ENCODE measurements around the gene ENTHD1.
"Not testable (repeated sequence)": the region's sequence is repeated elsewhere in the genome, so short reads cannot be mapped to it uniquely, and the experiment has no call there.

ENTHD1 gene

GRCh38 chr22:39859903-39860588, 33.5 kb downstream of the ENTHD1 start:
- Histone ChIP-seq H3K4me3 (no peak overlapping the region), H3K9ac (ENCODE audit: insufficient read length) (no peak overlapping the region), H3K36me3 (ENCODE audit: insufficient read depth, low read length) (no peaks in the 10 kb centered on the region), H3K27ac (no peak overlapping the region), H3K9me3 (ENCODE audit: low read depth, low read length) (no peaks in the 10 kb centered on the region)
- TF ChIP-seq EZH2 (IDR thresholded peaks at IDR 0.05) = no peak
- no peak for TF ChIP-seq POLR2AphosphoS5 (IDR thresholded peaks at IDR 0.05; ENCODE audit: borderline replicate concordance, low read depth, low read length)
- no peak for TF ChIP-seq FOXP2 (optimal IDR thresholded peaks at IDR 0.05; ENCODE audit: control extremely low read depth, extremely low read length, insufficient read depth)
- DNase-seq (ENCODE audit: low read depth, low spot score) = no peak

DNA sequence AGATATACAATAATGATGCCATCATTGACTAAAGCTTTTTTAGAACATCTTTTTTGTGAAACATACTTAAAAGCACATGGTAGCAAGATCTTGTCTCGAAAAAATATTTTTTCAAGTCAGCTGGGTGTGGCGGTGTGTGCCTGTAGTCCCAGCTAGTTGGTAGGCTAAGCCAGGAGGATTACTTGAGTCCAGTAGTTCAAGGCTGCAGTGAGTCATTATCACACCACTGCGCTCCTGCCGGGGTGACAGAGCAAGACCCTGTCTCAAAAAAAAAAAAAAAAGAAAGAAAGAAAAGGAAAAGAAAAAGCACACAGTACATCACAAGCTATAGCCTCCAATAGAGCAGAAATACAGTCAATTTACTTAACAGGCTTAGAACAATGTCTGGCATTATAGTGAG, 37.0 kb downstream of the ENTHD1 start:
- TF ChIP-seq FOXP2 (optimal IDR thresholded peaks at IDR 0.05; ENCODE audit: control extremely low read depth, extremely low read length, insufficient read depth) (no peak), POLR2AphosphoS5 (IDR thresholded peaks at IDR 0.05; ENCODE audit: borderline replicate concordance, low read depth, low read length) (no peak), EZH2 (IDR thresholded peaks at IDR 0.05) (no peak)
- H3K9me3 ChIP-seq (ENCODE audit: low read depth, low read length) = no peaks in the 10 kb centered on the region
- H3K27ac ChIP-seq = no peak overlapping the region
- no peak for DNase-seq (ENCODE audit: low read depth, low spot score)
- H3K36me3 ChIP-seq (ENCODE audit: insufficient read depth, low read length) = no peaks in the 10 kb centered on the region
- H3K9ac ChIP-seq (ENCODE audit: insufficient read length) = no peak overlapping the region
- H3K4me3 ChIP-seq = no peak overlapping the region

DNA sequence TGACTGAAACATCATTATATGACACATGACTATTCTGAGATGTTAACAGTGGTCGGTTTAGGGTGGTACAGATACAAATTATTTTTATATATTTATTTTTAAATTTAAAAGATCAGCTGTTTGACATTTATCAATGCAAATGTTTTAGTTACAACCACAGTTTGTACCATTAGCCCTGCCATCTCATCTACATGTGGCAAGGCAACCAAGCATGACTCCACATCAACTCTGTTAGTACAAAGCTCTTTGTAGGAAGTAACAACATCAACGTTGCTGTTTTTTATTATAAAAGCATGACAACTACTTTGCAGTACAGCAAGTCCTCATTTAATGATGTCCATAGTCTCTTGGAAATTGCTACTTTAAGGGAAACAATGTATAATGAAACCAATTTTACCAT, 40.8 kb downstream of the ENTHD1 start:
- no peak overlapping the region for H3K4me3 ChIP-seq
- no peaks in the 10 kb centered on the region for H3K36me3 ChIP-seq (ENCODE audit: insufficient read depth, low read length)
- no peak overlapping the region for H3K9ac ChIP-seq (ENCODE audit: insufficient read length)
- no peaks in the 10 kb centered on the region for H3K9me3 ChIP-seq (ENCODE audit: low read depth, low read length)
- TF ChIP-seq POLR2AphosphoS5 (IDR thresholded peaks at IDR 0.05; ENCODE audit: borderline replicate concordance, low read depth, low read length) = no peak
- TF ChIP-seq EZH2 (IDR thresholded peaks at IDR 0.05) = no peak
- TF ChIP-seq FOXP2 (optimal IDR thresholded peaks at IDR 0.05; ENCODE audit: control extremely low read depth, extremely low read length, insufficient read depth) = no peak
- no peak overlapping the region for H3K27ac ChIP-seq
- DNase-seq (ENCODE audit: low read depth, low spot score) = no peak

DNA sequence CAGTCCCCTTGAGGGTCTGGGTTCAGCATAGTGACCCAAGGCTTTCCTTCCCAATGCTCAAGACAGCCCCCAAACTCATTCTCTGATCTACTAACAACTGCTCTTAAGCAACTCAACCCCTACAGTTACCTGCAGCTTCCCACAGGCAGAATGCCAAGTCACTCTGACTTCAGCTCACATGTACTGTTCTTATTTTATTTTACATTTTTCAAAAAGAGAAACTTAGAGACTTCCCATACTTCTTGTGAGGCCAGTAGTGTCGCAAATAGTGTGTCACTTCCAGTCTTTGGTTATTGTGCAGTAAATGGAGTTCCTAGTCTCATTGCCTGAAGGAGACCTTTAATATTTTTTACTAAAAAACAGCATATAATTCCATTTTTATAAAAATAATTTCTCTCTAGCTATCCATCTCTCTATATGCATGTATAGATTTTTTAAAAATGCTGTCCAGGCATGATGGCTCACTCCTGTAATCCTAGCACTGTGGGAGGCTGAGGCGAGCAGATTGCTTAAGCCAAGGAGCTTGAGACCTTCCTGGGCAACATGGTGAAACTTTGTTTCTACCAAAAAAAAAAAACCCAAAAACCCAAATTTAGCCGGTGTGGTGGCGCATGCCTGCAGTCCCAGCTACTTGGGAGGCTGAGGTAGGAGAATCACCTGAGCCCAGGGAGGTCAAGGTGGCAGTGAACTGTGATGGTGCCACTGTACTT, 41.8 kb downstream of the ENTHD1 start:
- Histone ChIP-seq H3K9ac (ENCODE audit: insufficient read length) (no peak overlapping the region), H3K9me3 (ENCODE audit: low read depth, low read length) (no peaks in the 10 kb centered on the region), H3K36me3 (ENCODE audit: insufficient read depth, low read length) (no peaks in the 10 kb centered on the region), H3K27ac (no peak overlapping the region), H3K4me3 (no peak overlapping the region)
- no peak for TF ChIP-seq EZH2 (IDR thresholded peaks at IDR 0.05)
- TF ChIP-seq POLR2AphosphoS5 (IDR thresholded peaks at IDR 0.05; ENCODE audit: borderline replicate concordance, low read depth, low read length) = no peak
- DNase-seq (ENCODE audit: low read depth, low spot score) = no peak

DNA sequence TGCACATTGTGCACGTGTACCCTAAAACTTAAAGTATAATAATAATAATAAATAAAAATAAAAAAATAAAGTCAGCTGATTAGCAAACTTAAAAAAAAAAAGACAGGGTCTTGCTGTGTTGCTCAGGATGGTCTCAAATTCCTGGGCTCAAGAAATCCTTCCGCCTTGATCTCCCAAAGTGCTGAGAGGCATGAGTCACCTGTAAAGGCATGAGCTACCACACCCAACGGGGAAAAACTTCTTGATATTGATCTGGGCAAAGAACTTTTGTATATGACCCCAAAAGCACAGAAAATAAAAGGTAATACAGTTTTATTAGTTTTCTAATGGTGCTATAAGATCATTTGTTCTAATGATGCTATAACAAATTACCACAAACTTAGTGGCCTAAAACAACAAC, 46.1 kb downstream of the ENTHD1 start:
- H3K27ac ChIP-seq = no peak overlapping the region
- TF ChIP-seq EZH2 (IDR thresholded peaks at IDR 0.05) = no peak
- no peak for TF ChIP-seq POLR2AphosphoS5 (IDR thresholded peaks at IDR 0.05; ENCODE audit: borderline replicate concordance, low read depth, low read length)
- no peak for TF ChIP-seq FOXP2 (optimal IDR thresholded peaks at IDR 0.05; ENCODE audit: control extremely low read depth, extremely low read length, insufficient read depth)
- DNase-seq (ENCODE audit: low read depth, low spot score) = no peak
- H3K9ac ChIP-seq (ENCODE audit: insufficient read length) = no peak overlapping the region
- no peaks in the 10 kb centered on the region for H3K36me3 ChIP-seq (ENCODE audit: insufficient read depth, low read length)
- no peak overlapping the region for H3K4me3 ChIP-seq
- H3K9me3 ChIP-seq (ENCODE audit: low read depth, low read length) = no peaks in the 10 kb centered on the region

- DNase-seq (ENCODE audit: low read depth, low spot score); H3K27ac ChIP-seq; H3K9me3 ChIP-seq (ENCODE audit: low read depth, low read length); H3K36me3 ChIP-seq (ENCODE audit: insufficient read depth, low read length); H3K4me3 ChIP-seq; H3K9ac ChIP-seq (ENCODE audit: insufficient read length): not testable (repeated sequence)
Measured at GRCh38 chr22:39846539-39846938, 47.0 kb downstream of the ENTHD1 start.

GRCh38 chr22:39845529-39845928, 48.0 kb downstream of the ENTHD1 start:
- Histone ChIP-seq H3K9me3 (ENCODE audit: low read depth, low read length) (no peaks in the 10 kb centered on the region), H3K27ac (peak overlapping the region; percentile 22), H3K36me3 (ENCODE audit: insufficient read depth, low read length) (no peaks in the 10 kb centered on the region), H3K4me3 (no peak overlapping the region), H3K9ac (ENCODE audit: insufficient read length) (no peak overlapping the region)
- TF ChIP-seq FOXP2 (optimal IDR thresholded peaks at IDR 0.05; ENCODE audit: control extremely low read depth, extremely low read length, insufficient read depth) (no peak), EZH2 (IDR thresholded peaks at IDR 0.05) (no peak), POLR2AphosphoS5 (IDR thresholded peaks at IDR 0.05; ENCODE audit: borderline replicate concordance, low read depth, low read length) (no peak)
- no peak for DNase-seq (ENCODE audit: low read depth, low spot score)

GRCh38 chr22:39839917-39840510, 53.5 kb downstream of the ENTHD1 start:
- no peak overlapping the region for H3K27ac ChIP-seq
- TF ChIP-seq POLR2AphosphoS5 (IDR thresholded peaks at IDR 0.05; ENCODE audit: borderline replicate concordance, low read depth, low read length) (no peak), EZH2 (IDR thresholded peaks at IDR 0.05) (no peak), FOXP2 (optimal IDR thresholded peaks at IDR 0.05; ENCODE audit: control extremely low read depth, extremely low read length, insufficient read depth) (no peak)
- no peak for DNase-seq (ENCODE audit: low read depth, low spot score)

More at GRCh38 chr22:39839917-39840510, 53.5 kb downstream of the ENTHD1 start:
- Histone ChIP-seq H3K36me3 (ENCODE audit: insufficient read depth, low read length) (no peaks in the 10 kb centered on the region), H3K4me3 (no peak overlapping the region), H3K9ac (ENCODE audit: insufficient read length) (no peak overlapping the region), H3K9me3 (ENCODE audit: low read depth, low read length) (no peaks in the 10 kb centered on the region)
